NB4 (cell line): Measurements from ENCODE around the gene HARS1.

Experiments used
- POLR2A ChIP-seq: IDR thresholded peaks from 2 replicates; pipeline ENCODE4 v1.6.1; 2011; ENCODE audit warnings: mild to moderate bottlenecking; ENCODE audit not compliant: insufficient read length; ENCODE audit errors: extremely low read depth
- TF ChIP-seq, protein P1 (sequence below): IDR thresholded peaks from one replicate; pipeline ENCODE4 v1.5.1; 2012; ENCODE audit warnings: low read depth, low read length

DNA sequence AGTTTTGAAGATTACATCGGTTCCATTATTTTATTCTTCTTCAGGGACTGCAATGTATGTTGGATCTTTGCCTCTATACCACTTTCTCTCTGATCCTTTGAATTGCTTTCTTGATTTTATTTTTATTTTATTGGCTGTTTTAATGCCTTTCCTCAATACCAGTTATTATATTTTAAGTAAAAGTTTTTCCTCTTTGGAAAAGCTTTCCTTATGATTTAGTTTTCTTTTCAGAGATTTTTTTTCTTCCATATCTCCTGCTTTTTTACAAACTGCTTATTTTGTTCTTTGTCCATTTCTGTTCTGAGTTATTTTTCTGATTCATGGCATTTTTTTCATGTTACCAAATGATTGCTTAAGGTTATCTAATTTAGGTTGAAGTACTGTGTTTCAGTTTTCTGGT, 20.6 kb upstream of the HARS1 start:
- TF ChIP-seq POLR2A, result no peak
- TF ChIP-seq, protein P1, sequence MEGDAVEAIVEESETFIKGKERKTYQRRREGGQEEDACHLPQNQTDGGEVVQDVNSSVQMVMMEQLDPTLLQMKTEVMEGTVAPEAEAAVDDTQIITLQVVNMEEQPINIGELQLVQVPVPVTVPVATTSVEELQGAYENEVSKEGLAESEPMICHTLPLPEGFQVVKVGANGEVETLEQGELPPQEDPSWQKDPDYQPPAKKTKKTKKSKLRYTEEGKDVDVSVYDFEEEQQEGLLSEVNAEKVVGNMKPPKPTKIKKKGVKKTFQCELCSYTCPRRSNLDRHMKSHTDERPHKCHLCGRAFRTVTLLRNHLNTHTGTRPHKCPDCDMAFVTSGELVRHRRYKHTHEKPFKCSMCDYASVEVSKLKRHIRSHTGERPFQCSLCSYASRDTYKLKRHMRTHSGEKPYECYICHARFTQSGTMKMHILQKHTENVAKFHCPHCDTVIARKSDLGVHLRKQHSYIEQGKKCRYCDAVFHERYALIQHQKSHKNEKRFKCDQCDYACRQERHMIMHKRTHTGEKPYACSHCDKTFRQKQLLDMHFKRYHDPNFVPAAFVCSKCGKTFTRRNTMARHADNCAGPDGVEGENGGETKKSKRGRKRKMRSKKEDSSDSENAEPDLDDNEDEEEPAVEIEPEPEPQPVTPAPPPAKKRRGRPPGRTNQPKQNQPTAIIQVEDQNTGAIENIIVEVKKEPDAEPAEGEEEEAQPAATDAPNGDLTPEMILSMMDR, result no peak
